Fibroblast of skin of left quadriceps (primary cell): Measurements from ENCODE around the gene WFIKKN1.
"Not testable (repeated sequence)": the region's sequence is repeated elsewhere in the genome, so short reads cannot be mapped to it uniquely, and the experiment has no call there.

ENCODE experiments used
- DNase-seq, 2 experiments: peaks; one replicate each; pipeline ENCODE4 v3.0.0-alpha.2; 2013; ENCODE audit warnings: low read depth in 2 of 2

Gene WFIKKN1

DNA sequence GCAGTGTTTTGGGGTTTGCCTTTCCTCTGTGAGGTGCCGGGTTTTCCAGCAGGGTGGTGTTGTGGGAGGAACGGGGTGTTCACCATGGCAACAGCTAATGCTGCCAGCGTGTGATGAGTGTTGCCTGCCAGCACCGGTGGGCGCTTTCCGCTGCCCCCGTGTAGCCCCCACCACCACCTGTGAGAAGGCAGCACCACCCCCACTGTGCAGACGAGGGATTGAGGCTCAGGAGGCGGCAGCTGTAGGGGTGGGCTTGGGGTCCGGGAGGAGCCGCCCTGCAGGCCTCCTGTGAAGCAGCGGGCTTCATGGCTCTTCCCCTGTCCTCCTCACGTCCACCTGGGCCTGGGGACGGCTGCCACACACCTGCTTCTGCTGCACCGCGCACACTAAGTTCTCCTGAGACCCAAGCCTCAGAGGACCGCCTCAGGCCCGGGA lies 35.7 kb upstream of the WFIKKN1 start:
- no peak for DNase-seq

DNA sequence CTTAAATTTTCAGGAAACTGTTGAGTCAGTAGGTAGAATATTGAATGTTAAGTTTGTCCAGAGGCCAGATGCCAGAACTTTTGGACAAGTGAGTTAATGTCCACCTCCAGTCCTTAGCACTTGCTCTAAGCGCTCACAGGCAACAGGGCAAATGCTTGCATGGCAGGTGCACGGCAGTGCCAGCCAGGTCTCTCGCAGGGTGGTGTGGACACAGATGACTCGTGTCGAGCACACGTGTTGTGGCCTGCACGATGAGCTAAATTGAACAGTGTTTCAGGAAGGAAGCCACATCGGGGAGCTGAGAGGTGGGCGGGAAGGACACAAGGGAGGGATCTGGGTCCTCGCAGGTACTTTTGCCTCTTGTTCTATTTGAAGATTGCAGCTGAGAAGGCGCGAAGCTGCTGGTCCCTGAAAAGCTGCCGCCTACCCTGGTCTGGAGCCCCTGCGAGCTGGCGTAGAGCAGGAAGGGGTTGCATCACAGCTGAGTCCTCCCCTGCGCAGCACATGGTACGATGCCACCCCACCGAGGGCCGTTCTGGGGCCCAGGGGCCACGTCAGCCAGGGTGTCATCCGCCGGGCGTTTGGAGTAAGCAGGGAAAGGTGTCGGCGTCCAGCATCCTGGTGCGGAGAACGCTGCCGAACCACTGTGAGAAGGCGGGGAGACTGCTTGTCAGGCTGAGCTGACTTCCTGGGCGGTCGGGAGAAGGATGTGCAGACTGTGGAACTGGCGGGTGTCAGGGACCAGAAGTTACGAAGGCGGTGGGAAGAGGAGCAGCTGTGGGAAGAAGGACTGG lies 34.6 kb upstream of the WFIKKN1 start:
- no peak for DNase-seq

DNA sequence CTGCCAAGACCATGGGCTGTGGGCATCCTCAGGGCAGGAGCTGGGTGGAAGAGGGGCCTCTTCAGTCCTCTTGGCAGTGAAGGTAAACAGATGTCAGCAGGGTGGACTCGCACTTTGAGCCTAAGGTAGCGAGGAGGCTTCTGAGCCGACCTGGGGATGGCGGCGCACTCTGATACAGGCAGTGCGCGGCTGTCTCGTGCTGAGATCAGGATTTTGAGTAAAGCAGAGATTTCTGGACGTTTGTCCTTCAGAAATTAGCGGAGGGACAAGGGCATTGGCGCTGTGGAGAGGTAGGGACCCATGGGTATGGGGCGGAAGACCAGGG lies 34.1 kb upstream of the WFIKKN1 start:
- no peak for DNase-seq

DNA sequence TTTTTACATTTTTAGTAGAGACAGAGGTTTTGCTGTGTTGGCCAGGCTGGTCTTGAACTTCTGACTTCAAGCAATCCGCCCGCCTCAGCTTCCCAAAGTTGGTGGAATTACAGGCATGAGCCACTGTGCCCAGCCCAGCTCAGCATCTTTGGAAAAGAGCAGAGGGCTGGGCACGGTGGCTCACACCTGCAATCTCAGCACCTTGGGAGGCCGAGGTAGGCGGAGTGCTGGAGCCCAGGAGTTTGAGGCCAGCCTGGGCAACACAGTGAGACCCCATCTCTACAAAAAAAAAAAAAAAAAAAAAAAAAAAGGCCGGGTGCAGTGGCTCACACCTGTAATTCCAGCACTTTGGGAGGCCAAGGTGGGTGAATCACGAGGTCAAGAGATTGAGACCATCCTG lies 33.1 kb upstream of the WFIKKN1 start:
- not testable (repeated sequence) for DNase-seq

DNA sequence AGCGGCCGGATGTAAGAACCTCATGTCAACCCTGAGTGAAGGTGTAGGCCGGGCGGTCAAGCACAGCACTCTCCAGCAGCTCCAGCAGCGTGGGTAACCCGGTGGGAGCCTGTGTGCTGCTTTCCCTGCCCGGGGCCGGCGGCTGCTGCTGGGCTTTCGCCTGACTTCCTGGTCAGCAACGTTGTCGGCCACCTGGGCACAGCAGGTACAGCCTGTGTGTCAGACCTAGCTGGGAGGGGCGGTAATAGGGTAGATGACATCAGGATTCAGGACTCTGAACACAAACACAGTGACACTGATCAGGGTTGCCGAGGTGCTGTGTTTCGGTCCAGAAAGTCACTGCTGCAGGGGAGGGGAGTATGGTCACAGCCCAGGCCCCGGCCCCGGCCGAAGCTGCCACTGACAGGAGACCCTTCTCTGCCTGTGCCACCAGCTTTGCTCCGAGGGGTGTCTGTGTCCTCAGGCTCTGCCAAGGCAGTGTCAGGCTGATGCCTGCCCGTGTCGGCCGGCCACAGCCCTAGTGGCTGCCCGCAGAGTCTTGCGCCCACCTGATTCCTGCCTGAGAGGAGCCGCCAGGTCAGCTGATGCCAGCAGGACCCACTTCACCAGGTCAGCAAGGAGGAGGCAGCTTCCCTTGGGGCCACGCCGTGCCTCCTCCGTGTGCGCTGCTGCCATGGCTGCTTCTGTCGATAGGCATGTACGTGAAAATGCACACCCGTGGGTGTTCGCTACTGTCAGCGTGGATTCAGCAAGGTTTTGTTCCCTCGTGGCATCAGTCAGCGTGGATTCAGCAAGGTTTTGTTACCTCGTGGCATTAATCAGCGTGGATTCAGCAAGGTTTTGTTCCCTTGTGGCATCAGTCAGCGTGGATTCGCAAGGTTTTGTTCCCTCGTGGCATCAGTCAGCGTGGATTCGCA lies 31.7 kb upstream of the WFIKKN1 start:
- no peak for DNase-seq

DNA sequence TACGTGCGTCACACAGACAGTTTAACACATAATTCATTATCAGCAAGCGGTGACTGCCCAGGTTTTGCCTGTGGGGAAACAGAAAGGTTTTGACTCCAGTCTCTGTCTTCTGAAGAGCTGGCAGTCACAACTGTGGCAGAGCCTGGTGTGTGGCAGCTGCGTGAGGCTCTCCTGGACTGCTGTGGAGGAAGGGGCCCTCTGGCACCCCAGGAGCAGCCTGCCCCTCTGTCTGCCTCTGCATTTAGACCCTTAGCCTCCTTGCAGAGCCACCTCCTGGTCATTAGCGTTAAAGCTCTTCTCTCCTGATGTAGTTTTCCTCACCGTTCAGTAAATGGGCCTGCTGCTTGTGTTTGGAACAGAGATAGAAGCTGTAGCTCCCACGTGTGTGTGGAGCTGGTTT lies 30.0 kb upstream of the WFIKKN1 start:
- DNase-seq: no peak

DNA sequence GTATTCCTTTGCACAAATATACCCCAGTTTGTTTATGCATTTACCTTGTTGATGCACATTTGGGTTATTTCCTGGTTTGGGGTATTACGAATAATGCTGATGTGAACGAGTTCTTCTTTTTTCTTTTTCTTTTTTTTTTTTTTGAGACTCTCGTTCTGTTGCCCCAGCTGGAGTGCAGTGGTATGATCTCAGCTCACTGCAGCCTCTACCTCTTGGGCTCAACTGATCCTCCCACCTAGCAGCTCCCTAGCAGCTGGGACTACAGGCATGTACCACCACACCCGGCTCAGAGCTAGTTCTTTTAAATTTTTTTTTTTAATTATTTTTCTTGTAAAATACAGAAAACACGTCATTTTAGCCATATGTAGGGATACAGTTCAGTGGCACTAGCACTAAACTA lies 26.9 kb upstream of the WFIKKN1 start:
- no peak for DNase-seq

DNA sequence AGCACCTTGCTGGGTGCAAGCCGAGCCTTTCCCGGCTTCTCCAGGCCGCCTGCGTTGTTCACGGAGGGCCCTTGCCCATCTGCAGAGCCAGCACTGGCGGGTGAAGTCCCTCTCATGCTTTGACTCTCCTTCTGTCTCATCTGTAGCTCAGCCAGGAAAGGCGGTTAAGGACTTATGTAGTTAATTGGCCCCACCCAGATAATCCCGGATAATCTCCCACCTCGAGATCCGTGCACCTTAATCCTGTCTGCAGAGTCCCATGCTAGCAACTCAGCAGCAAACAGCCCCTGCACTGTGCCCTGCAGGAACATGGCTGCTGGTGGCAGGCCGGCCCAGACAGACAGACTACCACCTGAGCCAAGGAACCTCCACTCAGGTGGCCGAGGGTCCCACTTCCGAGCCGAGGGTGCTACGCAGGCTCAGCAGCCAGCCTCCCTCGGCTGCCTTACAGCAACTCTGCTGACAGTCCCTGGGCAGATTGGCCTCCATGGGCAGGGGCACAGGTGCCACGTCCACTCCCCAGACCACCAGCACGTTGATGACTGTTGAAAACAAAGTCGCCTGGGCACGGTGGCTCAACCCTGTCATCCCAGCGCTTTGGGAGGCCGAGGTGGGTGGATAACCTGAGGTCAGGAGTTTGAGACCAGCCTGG lies 24.0 kb upstream of the WFIKKN1 start:
- DNase-seq: no peak

DNA sequence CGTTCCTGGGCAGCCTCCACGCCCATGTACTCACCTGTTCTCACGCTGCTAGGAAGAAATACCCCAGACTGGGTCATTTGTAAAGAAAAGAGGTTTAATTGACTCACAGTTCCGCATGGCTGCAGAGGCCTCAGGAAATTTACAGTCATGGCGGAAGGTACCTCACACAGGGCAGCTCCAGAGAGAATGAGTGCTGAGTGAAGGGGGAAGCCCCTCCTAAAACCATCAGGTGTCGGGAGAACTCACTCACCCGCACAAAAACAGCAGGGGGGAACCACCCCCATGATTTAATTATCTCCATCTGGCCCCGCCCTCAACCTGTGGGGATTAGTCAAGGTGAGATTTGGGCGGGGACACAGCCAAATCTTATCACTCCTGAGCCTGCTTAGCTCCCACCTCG lies 22.8 kb upstream of the WFIKKN1 start:
- no peak for DNase-seq

DNA sequence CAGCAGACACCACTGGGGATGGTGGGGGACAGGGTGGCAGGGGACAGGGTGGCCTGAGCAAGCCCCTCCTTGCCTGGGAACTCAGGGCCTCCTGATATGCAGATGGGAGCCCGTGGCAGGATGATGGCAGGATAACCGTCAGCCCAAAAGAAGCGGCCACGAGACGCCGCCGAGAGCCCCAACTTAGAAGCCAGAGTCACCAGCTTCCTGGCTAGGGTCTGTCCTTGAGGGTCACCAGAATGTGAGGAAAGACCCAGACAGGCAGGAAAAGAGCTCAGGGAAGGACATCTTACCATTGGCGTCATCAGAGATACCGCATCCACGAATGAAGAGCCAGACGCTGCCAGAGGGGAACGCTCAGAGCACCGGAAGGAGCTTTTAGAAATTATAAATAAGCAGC lies 21.5 kb upstream of the WFIKKN1 start:
- no peak for DNase-seq

DNA sequence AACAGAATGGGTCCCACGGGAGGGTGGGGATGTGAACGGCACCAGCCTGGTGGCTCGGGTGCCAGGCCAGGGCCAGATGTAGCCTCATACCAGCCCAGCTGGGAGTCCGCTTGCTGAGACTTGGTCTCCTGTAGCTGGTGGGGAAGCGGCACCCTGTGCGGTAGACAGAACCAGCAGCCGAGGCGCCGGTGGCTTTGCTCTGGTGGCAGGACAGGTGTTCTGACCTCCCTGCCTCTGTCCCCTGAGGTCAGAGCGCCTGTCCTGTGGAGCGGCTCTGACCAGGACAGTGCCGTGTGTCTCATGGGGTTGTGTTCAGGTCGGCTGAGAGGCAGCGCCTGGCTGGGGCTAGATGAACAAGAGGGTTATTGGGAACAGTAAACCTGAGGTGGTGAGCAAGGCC lies 20.8 kb upstream of the WFIKKN1 start:
- no peak for DNase-seq

DNA sequence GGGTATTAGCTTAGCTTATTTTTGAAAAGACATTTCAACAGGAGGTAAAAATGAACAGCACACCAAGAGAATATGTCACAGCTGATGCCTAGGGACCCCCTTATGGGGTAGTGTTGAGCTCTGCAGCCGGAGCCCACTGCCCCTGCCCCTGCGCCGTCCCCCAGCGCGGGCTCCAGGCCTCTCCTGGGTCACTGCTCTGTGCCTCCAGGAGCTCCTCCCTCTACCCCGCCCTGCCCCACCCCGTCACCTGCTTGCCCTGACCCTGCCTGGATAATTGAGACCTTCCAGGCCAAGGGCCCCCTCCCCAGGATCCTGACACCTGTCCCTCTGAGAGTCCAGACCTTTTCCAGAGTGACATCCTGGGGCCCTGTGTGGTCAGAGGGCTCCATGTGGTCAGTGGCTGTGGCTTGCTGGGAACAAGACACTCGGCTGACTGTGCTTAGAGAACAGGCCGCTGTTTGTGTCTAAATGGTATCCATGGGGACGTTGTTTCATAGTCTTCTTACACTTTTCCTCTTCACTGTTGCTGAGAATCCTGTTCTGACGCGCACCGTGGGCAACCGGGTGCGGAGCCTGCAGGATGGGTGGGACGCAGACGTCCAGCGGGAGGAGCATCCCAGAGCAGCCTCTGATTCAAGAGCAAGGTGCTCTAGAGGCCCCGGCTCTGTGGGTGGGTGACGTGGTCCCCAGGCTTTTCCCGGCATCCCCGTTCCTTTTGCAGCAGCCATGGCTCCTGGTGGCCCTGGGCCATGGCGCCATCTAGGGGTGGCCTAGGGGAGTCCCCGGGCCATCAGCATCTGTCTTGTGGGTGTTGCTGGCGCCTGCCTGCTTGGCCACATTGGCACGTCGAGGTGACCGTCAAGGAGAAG lies 20.0 kb upstream of the WFIKKN1 start:
- no peak for DNase-seq

DNA sequence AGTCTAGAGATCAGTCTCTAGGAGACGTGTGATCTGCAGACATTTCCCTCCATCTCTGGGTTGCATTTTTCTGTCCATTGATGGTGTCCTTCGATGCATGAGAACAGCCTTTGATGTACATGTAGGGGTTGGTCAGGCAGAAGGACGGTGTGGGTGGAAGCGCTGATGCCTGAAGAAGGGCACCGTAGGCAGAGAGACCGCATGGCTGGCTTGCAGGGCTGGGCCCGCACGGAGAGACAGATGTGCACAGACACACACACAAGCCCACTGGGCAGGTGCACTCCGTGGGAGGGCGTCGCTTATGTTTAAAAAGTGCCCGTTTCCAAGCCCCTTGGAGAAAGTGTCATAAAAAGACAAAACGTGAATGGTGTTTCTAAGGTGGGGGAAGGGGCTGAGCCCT lies 15.7 kb upstream of the WFIKKN1 start:
- DNase-seq: no peak

DNA sequence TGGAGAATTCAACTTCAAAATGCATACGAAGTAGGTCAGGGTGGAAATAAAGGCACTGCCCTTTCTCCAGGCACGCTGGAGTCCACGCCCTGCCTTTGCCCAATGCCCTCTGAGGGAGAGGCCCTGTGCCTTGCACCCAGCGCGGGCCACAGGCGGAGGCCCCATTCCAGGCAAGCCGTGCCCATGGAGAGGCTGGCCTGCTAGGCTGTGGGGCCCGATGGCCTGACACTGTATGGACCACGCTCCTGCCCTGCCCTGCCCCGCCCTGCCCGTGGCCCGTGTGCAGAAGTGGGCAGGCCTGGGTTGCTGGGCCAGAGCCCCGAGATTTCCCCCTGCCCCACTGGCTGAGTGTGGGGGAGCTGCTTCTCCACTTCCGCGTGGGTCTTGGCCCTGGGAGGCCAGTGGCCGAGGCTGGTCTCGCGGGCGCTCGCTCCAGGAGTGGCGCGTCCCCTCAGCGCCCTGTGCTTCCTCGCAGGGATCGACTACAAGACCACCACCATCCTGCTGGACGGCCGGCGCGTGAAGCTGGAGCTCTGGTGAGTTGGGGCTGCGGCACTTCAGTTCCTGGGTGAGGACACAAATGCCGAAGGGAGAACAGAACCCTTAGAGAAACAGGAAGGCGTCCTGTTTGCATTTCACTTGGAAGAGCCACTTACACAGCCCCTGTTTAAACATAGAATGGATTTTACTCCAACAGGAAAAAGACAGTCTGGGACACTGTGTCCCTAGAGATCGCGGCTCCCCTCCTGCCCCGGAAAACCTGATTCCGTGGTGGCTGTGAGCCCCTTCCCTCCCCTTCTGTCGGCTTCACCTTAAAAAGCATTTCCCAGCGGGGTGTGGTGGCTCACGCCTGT lies 13.8 kb upstream of the WFIKKN1 start:
- no peak for DNase-seq

DNA sequence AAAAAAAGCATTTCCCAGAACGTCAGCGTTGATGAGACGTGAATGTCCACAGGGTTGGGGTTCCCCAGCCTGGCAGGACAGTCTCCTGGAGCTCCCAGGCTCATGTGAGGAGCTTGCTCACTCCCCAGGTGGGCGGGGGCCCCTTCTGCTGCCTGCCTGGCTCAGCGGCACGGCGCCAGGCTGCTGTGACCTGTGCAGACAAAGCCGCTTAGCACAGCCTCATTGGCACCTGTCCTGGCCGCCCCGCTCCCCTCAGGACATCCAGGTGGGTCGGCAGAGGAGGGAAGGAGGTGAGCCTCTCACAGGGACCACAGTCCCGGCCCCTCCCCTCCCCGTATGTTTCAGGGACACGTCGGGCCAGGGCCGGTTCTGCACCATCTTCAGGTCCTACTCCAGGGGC lies 12.9 kb upstream of the WFIKKN1 start:
- no peak for DNase-seq

DNA sequence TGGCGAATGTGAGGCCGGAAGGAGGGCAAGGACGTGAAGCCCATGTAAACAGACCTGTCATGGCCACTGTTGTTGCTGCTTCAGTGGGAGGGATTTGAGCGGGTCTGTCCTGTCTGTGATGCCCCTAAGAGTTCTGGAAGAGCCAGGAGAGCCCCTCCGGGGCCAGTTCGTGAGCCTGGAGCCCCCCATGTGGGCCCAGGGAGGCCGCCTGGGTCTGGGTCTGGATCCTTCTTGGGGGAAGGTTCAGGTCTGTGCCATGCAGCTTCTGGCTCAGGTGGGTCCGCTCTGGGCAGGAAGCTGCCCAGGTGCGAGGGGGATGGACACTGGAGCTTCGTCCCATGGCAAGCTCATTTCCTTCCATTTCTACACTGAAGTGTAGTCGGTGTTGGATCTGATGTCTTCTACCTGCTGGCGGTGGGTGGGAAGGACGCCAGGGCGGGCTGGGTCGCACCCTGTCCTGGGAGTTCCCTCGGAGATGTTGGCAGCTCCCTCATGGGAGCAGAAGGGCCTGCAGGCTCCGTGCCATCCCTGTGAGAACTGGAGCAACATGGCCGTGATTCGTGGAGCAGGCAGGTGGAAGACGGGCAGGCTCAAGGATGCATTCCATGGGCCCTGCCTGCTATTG lies 11.2 kb upstream of the WFIKKN1 start:
- DNase-seq: no peak

DNA sequence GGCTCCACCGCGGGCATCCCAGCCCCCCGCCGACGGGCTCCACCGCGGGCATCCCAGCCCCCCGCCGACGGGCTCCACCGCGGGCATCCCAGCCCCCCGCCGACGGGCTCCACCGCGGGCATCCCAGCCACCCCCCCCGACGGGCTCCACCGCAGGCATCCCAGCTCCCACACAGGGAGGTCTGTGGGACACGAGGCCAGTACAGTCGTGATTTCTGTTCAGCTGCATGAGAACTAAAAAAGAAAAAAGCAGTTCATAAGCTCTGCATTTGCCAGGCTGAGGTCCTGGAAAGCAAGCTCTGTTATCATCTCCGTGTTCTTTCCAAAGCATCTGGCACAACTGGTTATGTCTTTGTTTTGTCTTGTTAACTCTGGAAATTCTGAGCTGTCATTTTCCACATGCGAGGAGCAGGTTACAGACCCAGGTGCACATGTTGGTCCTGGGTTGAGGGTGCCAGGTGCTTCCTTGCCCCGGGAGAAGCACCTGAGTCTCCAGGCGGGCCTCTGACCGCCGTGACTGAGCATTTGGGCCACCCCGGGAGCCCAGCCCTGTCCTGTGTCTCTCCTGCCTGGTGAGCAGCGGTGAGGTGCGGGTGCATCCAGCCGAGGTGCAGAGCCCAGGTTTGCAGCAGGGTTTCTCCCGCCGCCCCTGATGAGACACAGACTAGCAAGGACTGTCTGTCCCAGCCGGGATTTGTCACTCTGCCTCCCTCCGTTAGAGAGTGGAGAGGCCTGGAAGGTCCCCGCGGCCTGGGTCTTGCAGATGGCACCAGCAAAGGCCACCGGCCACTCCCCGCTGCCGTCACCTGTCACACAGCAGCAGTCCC lies 9.9 kb upstream of the WFIKKN1 start:
- no peak for DNase-seq

DNA sequence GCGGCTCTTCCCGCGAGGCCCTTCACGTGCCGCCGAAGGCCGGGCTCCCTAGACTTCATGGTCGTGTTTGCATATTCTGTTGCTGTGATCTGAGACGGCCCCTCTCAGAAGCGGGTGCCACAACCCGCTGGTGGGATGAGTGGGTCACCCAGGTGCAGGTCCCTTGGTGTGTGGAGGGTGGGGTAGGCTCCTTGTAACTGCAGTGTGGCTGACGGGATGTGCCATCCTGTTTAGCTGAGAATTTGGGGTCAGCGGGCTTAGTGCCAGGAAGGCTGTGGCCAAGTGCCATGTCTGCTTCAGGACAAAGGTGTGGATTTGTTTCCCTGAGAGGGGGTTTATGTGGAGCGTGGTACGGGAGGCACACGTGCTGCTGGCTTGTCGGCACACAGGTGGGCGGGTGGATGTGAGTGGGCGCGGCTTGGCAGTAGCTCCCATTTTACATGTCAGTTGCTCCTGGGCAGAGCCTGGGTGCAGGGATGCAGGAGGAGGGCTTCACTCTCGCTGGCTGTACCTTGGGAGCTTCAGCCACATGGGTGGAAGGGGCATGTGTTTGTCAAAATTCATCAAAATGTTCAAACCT lies 9.2 kb upstream of the WFIKKN1 start:
- DNase-seq: no peak

DNA sequence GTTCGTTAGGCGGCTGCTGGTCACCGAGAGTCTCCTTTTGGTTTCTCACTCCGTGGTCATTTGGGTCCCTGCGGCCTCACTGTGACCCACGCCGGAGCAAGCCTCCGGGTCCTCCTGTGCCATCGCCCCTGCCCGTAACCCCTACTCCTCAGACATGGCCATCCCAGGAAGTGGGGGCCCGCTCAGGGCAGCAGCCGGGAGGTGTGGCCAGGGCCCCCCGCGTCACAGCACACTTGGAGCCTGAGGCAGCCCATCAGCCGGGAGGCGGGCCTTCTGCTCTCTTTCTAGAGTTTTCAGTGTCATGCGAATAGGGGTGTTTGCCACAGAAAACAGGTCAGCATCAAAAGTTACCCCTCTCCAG lies 7.9 kb upstream of the WFIKKN1 start:
- no peak for DNase-seq
